Stimulated activated naive B cell treated with anti-CD40 and anti-IgM and Interleukin-4, amounts not matched to agents 10 μg/mL and 1 μg/mL and 100 μg/mL, for 72 hours (primary cell): ENCODE results near the gene MCIDAS.
A peak's percentile ranks its signal among the peaks of the same experiment; 100 is the strongest.

Experiments
- ATAC-seq, 2 donors: fragments of 150-1000 bp; cut with Tn5 transposase; replicated peaks; 2 replicates each; pipeline ENCODE4 v1.10.0; 2021; ENCODE audit warnings: moderate library complexity in 1 of 2
- DNase-seq: peaks from one replicate; pipeline ENCODE4 v3.0.0; 2021
- H3K27ac Mint-ChIP-seq: one replicate; pipeline ENCODE4 v1.8.0; 2022; ENCODE audit warnings: mild to moderate bottlenecking, mixed read lengths
- H3K27me3 Mint-ChIP-seq, 2 donors: one replicate each; pipeline ENCODE4 v1.8.0; 2022; ENCODE audit warnings: mixed read lengths in 2 of 2
- H3K36me3 Mint-ChIP-seq, 2 donors: one replicate each; pipeline ENCODE4 v1.8.0; 2022; ENCODE audit warnings: mixed read lengths in 2 of 2, mild to moderate bottlenecking in 1 of 2
- H3K4me1 Mint-ChIP-seq, 2 donors: one replicate each; pipeline ENCODE4 v1.8.0; 2022; ENCODE audit warnings: mixed read lengths in 2 of 2, mild to moderate bottlenecking in 1 of 2
- H3K4me3 Mint-ChIP-seq, 2 donors: one replicate each; pipeline ENCODE4 v1.8.0; 2022; ENCODE audit warnings: mild to moderate bottlenecking in 2 of 2, mixed read lengths in 2 of 2, moderate library complexity in 1 of 2
- H3K9me3 Mint-ChIP-seq, 2 donors: one replicate each; pipeline ENCODE4 v1.8.0; 2022; ENCODE audit warnings: mixed read lengths in 2 of 2, mild to moderate bottlenecking in 1 of 2

The MCIDAS gene

GRCh38 chr5:55226934-55227663 lies at the start of gene MCIDAS:
Gene MCIDAS, minus strand, starts transcription at chr5:55227315. Its CDS starts 177 bp downstream, at chr5:55227138.
- peak; percentile 46 to 51 for ATAC-seq
- Mint-ChIP-seq H3K4me1 (peaks cover 37 to 56% of the 10 kb centered on the region in 2 donors), H3K4me3 (peak within 1 kb of the TSS; percentile 80 to 82), H3K27ac (peak within 1 kb of the TSS; percentile 85), H3K9me3 (peaks cover 3% of the 10 kb centered on the region in 2 donors), H3K36me3 (peaks cover 0 to 2% of the 10 kb centered on the region in 2 donors), H3K27me3 (peaks cover 81 to 89% of the 10 kb centered on the region in 2 donors)
- DNase-seq: no peak

- no peak overlapping the region for H3K27ac Mint-ChIP-seq
- H3K36me3 Mint-ChIP-seq: peaks cover 31 to 44% of the 10 kb centered on the region in 2 donors
- H3K9me3 Mint-ChIP-seq: no peaks in the 10 kb centered on the region
- no peaks in the 10 kb centered on the region for H3K4me1 Mint-ChIP-seq
- no peaks in the 10 kb centered on the region for H3K27me3 Mint-ChIP-seq
- ATAC-seq (no peak), DNase-seq (no peak)
- no peak overlapping the region for H3K4me3 Mint-ChIP-seq
Observed at GRCh38 chr5:55276771-55277170, 49.7 kb upstream of the MCIDAS start.

GRCh38 chr5:55258339-55258738 lies 31.2 kb upstream of the MCIDAS start:
- no peaks in the 10 kb centered on the region for H3K9me3 Mint-ChIP-seq
- DNase-seq (no peak), ATAC-seq (no peak)
- no peak overlapping the region for H3K4me3 Mint-ChIP-seq
- H3K36me3 Mint-ChIP-seq: peaks cover 6 to 40% of the 10 kb centered on the region in 2 donors
- H3K4me1 Mint-ChIP-seq: no peaks in the 10 kb centered on the region
- no peaks in the 10 kb centered on the region for H3K27me3 Mint-ChIP-seq
- no peak overlapping the region for H3K27ac Mint-ChIP-seq

- DNase-seq: no peak
- Mint-ChIP-seq H3K9me3 (no peaks in the 10 kb centered on the region), H3K27me3 (no peaks in the 10 kb centered on the region), H3K27ac (no peak overlapping the region), H3K4me3 (no peak overlapping the region), H3K36me3 (peaks cover 6 to 26% of the 10 kb centered on the region in 2 donors), H3K4me1 (no peaks in the 10 kb centered on the region)
- no peak for ATAC-seq
Observed at GRCh38 chr5:55254802-55255201, 27.7 kb upstream of the MCIDAS start.

GRCh38 chr5:55250064-55250463 lies 22.9 kb upstream of the MCIDAS start:
- Mint-ChIP-seq H3K4me1 (no peaks in the 10 kb centered on the region), H3K27ac (no peak overlapping the region), H3K9me3 (peaks cover 7 to 8% of the 10 kb centered on the region in 2 donors), H3K27me3 (no peaks in the 10 kb centered on the region), H3K4me3 (no peak overlapping the region), H3K36me3 (peaks cover 2 to 7% of the 10 kb centered on the region in 2 donors)
- DNase-seq (no peak), ATAC-seq (no peak)

GRCh38 chr5:55241746-55242145 lies 14.6 kb upstream of the MCIDAS start:
- peaks cover 0 to 2% of the 10 kb centered on the region in 2 donors for H3K9me3 Mint-ChIP-seq
- H3K4me3 Mint-ChIP-seq: no peak overlapping the region
- peaks cover 16 to 29% of the 10 kb centered on the region in 2 donors for H3K27me3 Mint-ChIP-seq
- ATAC-seq (no peak), DNase-seq (no peak)
- H3K36me3 Mint-ChIP-seq: no peaks in the 10 kb centered on the region
- H3K4me1 Mint-ChIP-seq: no peaks in the 10 kb centered on the region
- no peak overlapping the region for H3K27ac Mint-ChIP-seq

GRCh38 chr5:55236800-55237199 lies 9.7 kb upstream of the MCIDAS start:
- peaks cover 0 to 4% of the 10 kb centered on the region in 2 donors for H3K36me3 Mint-ChIP-seq
- peaks cover 13 to 20% of the 10 kb centered on the region in 2 donors for H3K4me1 Mint-ChIP-seq
- no peak overlapping the region for H3K4me3 Mint-ChIP-seq
- ATAC-seq (no peak), DNase-seq (no peak)
- H3K27me3 Mint-ChIP-seq: peaks cover 43 to 57% of the 10 kb centered on the region in 2 donors
- H3K27ac Mint-ChIP-seq: no peak overlapping the region
- H3K9me3 Mint-ChIP-seq: no peaks in the 10 kb centered on the region

- ATAC-seq: peak in 1 of 2 donors; percentile 8
- H3K27ac Mint-ChIP-seq: peak overlapping the region; percentile 79
- no peak for DNase-seq
Observed at GRCh38 chr5:55234121-55234700, 7.1 kb upstream of the MCIDAS start.

GRCh38 chr5:55232985-55233928 lies 6.1 kb upstream of the MCIDAS start, which contains the start of gene CCNO:
Gene CCNO, minus strand, starts transcription at chr5:55233608. Its CDS starts 85 bp downstream, at chr5:55233523.
- peak within 1 kb of the TSS; percentile 91 for H3K4me3 Mint-ChIP-seq
- peaks cover 0 to 4% of the 10 kb centered on the region in 2 donors for H3K36me3 Mint-ChIP-seq
- H3K4me1 Mint-ChIP-seq: peaks cover 25 to 33% of the 10 kb centered on the region in 2 donors
- peak within 1 kb of the TSS; percentile 85 for H3K27ac Mint-ChIP-seq
- H3K27me3 Mint-ChIP-seq: peaks cover 66 to 74% of the 10 kb centered on the region in 2 donors
- peak; percentile 84 to 86 for ATAC-seq
- no peaks in the 10 kb centered on the region for H3K9me3 Mint-ChIP-seq
- DNase-seq: no peak

More at GRCh38 chr5:55234121-55234700, 7.1 kb upstream of the MCIDAS start:
- Mint-ChIP-seq H3K36me3 (peaks cover 0 to 4% of the 10 kb centered on the region in 2 donors), H3K4me1 (peaks cover 25 to 31% of the 10 kb centered on the region in 2 donors), H3K4me3 (peak overlapping the region; percentile 91), H3K9me3 (no peaks in the 10 kb centered on the region), H3K27me3 (peaks cover 61 to 73% of the 10 kb centered on the region in 2 donors)

GRCh38 chr5:55232271-55232984 lies 5.3 kb upstream of the MCIDAS start:
- peak overlapping the region; percentile 91 for H3K4me3 Mint-ChIP-seq
- peaks cover 2 to 4% of the 10 kb centered on the region in 2 donors for H3K36me3 Mint-ChIP-seq
- H3K4me1 Mint-ChIP-seq: peaks cover 32 to 42% of the 10 kb centered on the region in 2 donors
- ATAC-seq: no peak
- DNase-seq: no peak
- H3K9me3 Mint-ChIP-seq: no peaks in the 10 kb centered on the region
- peak overlapping the region; percentile 85 for H3K27ac Mint-ChIP-seq
- peaks cover 70 to 82% of the 10 kb centered on the region in 2 donors for H3K27me3 Mint-ChIP-seq

GRCh38 chr5:55231919-55232270 lies 4.8 kb upstream of the MCIDAS start:
- peaks cover 32 to 42% of the 10 kb centered on the region in 2 donors for H3K4me1 Mint-ChIP-seq
- no peaks in the 10 kb centered on the region for H3K9me3 Mint-ChIP-seq
- H3K27ac Mint-ChIP-seq: peak overlapping the region; percentile 85
- peaks cover 69 to 80% of the 10 kb centered on the region in 2 donors for H3K27me3 Mint-ChIP-seq
- no peak for DNase-seq
- peak overlapping the region; percentile 91 for H3K4me3 Mint-ChIP-seq
- peaks cover 2 to 4% of the 10 kb centered on the region in 2 donors for H3K36me3 Mint-ChIP-seq
- ATAC-seq: no peak

GRCh38 chr5:55231029-55231918 lies 4.2 kb upstream of the MCIDAS start:
- peak overlapping the region; percentile 56 for H3K27ac Mint-ChIP-seq
- H3K4me1 Mint-ChIP-seq: peaks cover 34 to 44% of the 10 kb centered on the region in 2 donors
- H3K4me3 Mint-ChIP-seq: peak overlapping the region; percentile 91
- DNase-seq (no peak), ATAC-seq (no peak)
- peaks cover 2 to 4% of the 10 kb centered on the region in 2 donors for H3K36me3 Mint-ChIP-seq
- no peaks in the 10 kb centered on the region for H3K9me3 Mint-ChIP-seq
- H3K27me3 Mint-ChIP-seq: peaks cover 65 to 77% of the 10 kb centered on the region in 2 donors
